Tibial nerve (tissue), 4 donors: ENCODE measurements around the gene RBFOX1. TPM values are rescaled to one million over a fixed set of nuclear protein-coding genes. Genes with fewer than 3 reads are reported as not detected.

Experiments used
- DNase-seq, 2 donors: peaks; one replicate each; pipeline ENCODE4 v3.0.0-alpha.2; 2019; ENCODE audit warnings: low spot score in 2 of 2
- H3K27ac ChIP-seq, 4 donors: fragments of 200-600 bp; sonication (generic) in 3 of 4; one replicate each; pipeline ENCODE4 v1.5.1; 2017 to 2019; ENCODE audit warnings: mild to moderate bottlenecking in 1 of 4
- H3K27me3 ChIP-seq, 2 donors: fragments of 200-600 bp; sonication (generic) in 1 of 2; one replicate each; pipeline versions ENCODE4 v1.5.1 to v1.6.0; 2017 to 2019
- H3K36me3 ChIP-seq, 3 donors: fragments of 200-600 bp; sonication (generic); one replicate each; pipeline ENCODE4 v1.5.1; 2018 to 2019
- H3K4me1 ChIP-seq, 4 donors: fragments of 200-600 bp; sonication (generic) in 3 of 4; one replicate each; pipeline ENCODE4 v1.5.1; 2017 to 2019
- H3K4me3 ChIP-seq, 4 donors: fragments of 200-600 bp; sonication (generic) in 3 of 4; one replicate each; pipeline ENCODE4 v1.5.1; 2017 to 2019; ENCODE audit warnings: mild to moderate bottlenecking in 1 of 4, moderate library complexity in 1 of 4
- H3K9me3 ChIP-seq, 4 donors: fragments of 200-600 bp; sonication (generic) in 3 of 4; one replicate each; pipeline ENCODE4 v1.5.1; 2017 to 2019
- CTCF ChIP-seq, 5 experiments: fragments of 200-600 bp in 3 of 5; fragments of 450-650 bp in 2 of 5; sonication (generic) in 3 of 5; IDR thresholded peaks; one replicate each; pipeline ENCODE4 v1.5.1; 2016 to 2019; ENCODE audit warnings: antibody characterized with exemption in 5 of 5, mild to moderate bottlenecking in 3 of 5, moderate library complexity in 2 of 5
- EP300 ChIP-seq, 2 donors: sonication (generic); formaldehyde crosslinking; IDR thresholded peaks; one replicate each; pipeline ENCODE4 v1.6.1; 2017; ENCODE audit warnings: antibody characterized with exemption in 2 of 2, mild to moderate bottlenecking in 1 of 2
- POLR2A ChIP-seq, 2 donors: fragments of 450-650 bp; IDR thresholded peaks; one replicate each; pipeline ENCODE4 v1.6.1; 2017; ENCODE audit warnings: antibody characterized with exemption in 2 of 2, mild to moderate bottlenecking in 2 of 2, moderate library complexity in 2 of 2
- WGBS, 2 donors: methylation state at CpG; one replicate each; pipeline ENCODE4 v1.1.5; 2018; 5-methylcytosine and 5-hydroxymethylcytosine counted together
- total RNA-seq, 4 donors: library from RNA; depleted of rRNA; stranded (reverse); fragments of >200 nt; gene quantifications; one replicate each; pipeline ENCODE4 v1.1.0, GENCODE V29; 2016

RBFOX1 gene
- total RNA-seq, 4 donors from 2014 or later, result 0.22 to 2.1 (median 1.3) TPM; not detected in 1

- H3K4me1 ChIP-seq, result no peaks in the 10 kb centered on the region
- no peaks in the 10 kb centered on the region for H3K36me3 ChIP-seq
- H3K4me3 ChIP-seq, result no peak overlapping the region
- TF ChIP-seq POLR2A (IDR thresholded peaks at IDR 0.05) (no peak), EP300 (IDR thresholded peaks at IDR 0.05) (no peak), CTCF (IDR thresholded peaks at IDR 0.05) (no peak)
- DNase-seq, result no peak
- whole genome bisulfite sequencing, 2 donors, result 66 to 68% methylated on average over 23 of the region's 23 CpGs
- H3K27ac ChIP-seq, result no peak overlapping the region
- no peaks in the 10 kb centered on the region for H3K27me3 ChIP-seq
- peaks cover 0 to 12% (median 0%) of the 10 kb centered on the region in 4 donors for H3K9me3 ChIP-seq
Measured at GRCh38 chr16:7344830-7345780, 12.5 kb downstream of the RBFOX1 start.

GRCh38 chr16:7350806-7351205 is 18.2 kb downstream of the RBFOX1 start:
- no peak overlapping the region for H3K4me3 ChIP-seq
- no peaks in the 10 kb centered on the region for H3K36me3 ChIP-seq
- H3K27me3 ChIP-seq, result no peaks in the 10 kb centered on the region
- DNase-seq, result no peak
- H3K9me3 ChIP-seq, result peaks cover 0 to 4% (median 0%) of the 10 kb centered on the region in 4 donors
- no peak overlapping the region for H3K27ac ChIP-seq
- no peaks in the 10 kb centered on the region for H3K4me1 ChIP-seq
- TF ChIP-seq CTCF (IDR thresholded peaks at IDR 0.05) (no peak), EP300 (IDR thresholded peaks at IDR 0.05) (no peak), POLR2A (IDR thresholded peaks at IDR 0.05) (no peak)
- 77 to 79% methylated on average over 2 of the region's 2 CpGs for WGBS, 2 donors

GRCh38 chr16:7351610-7352510 is 19.2 kb downstream of the RBFOX1 start:
- WGBS, 2 donors, result 65 to 68% methylated on average over 11 of the region's 11 CpGs
- Histone ChIP-seq H3K27ac (no peak overlapping the region), H3K9me3 (no peaks in the 10 kb centered on the region), H3K4me1 (no peaks in the 10 kb centered on the region), H3K4me3 (no peak overlapping the region), H3K36me3 (no peaks in the 10 kb centered on the region), H3K27me3 (no peaks in the 10 kb centered on the region)
- no peak for TF ChIP-seq EP300 (IDR thresholded peaks at IDR 0.05)
- TF ChIP-seq CTCF (IDR thresholded peaks at IDR 0.05), result no peak
- no peak for TF ChIP-seq POLR2A (IDR thresholded peaks at IDR 0.05)
- no peak for DNase-seq

GRCh38 chr16:7355758-7356157 is 23.1 kb downstream of the RBFOX1 start:
- TF ChIP-seq POLR2A (IDR thresholded peaks at IDR 0.05) (no peak), CTCF (IDR thresholded peaks at IDR 0.05) (no peak), EP300 (IDR thresholded peaks at IDR 0.05) (no peak)
- WGBS, 2 donors, result 62 to 70% methylated on average over 5 of the region's 5 CpGs
- H3K36me3 ChIP-seq, result no peaks in the 10 kb centered on the region
- no peak overlapping the region for H3K27ac ChIP-seq
- no peak overlapping the region for H3K4me3 ChIP-seq
- no peaks in the 10 kb centered on the region for H3K4me1 ChIP-seq
- H3K27me3 ChIP-seq, result no peaks in the 10 kb centered on the region
- DNase-seq, result no peak
- no peaks in the 10 kb centered on the region for H3K9me3 ChIP-seq
